ENCODE measurements around the gene TTC34.

The TTC34 gene

GRCh38 chr1:2606881-2607621 lies 194.4 kb downstream of the TTC34 start:
- no peaks in the 10 kb centered on the region for H3K9me3 ChIP-seq (ENCODE audit: insufficient read depth, low read length, severe bottlenecking)

GRCh38 chr1:2606396-2606880 lies 195.1 kb downstream of the TTC34 start:
- ATAC-seq (ENCODE audit: insufficient read depth, low read depth) (no peak), DNase-seq (no peak)
- TF ChIP-seq CTCF (IDR thresholded peaks at IDR 0.05; ENCODE audit: borderline replicate concordance, extremely low read depth, low read length, poor library complexity, severe bottlenecking) (no peak), EZH2 (IDR thresholded peaks at IDR 0.05; ENCODE audit: borderline replicate concordance, low read depth, low read length, severe bottlenecking) (no peak)
- no peak overlapping the region for H3K4me3 ChIP-seq (ENCODE audit: low read depth in 1 of 2, low read length in 2 of 2)
- H3K27me3 ChIP-seq (ENCODE audit: insufficient read depth, low read length, poor library complexity): no peaks in the 10 kb centered on the region
- no peaks in the 10 kb centered on the region for H3K9me3 ChIP-seq (ENCODE audit: insufficient read depth, low read length, severe bottlenecking)
- no peaks in the 10 kb centered on the region for H3K36me3 ChIP-seq (ENCODE audit: insufficient read depth, low read length)
- no peaks in the 10 kb centered on the region for H4K20me1 ChIP-seq (ENCODE audit: insufficient read depth, low read length)
- no peak overlapping the region for H3K4me2 ChIP-seq (ENCODE audit: insufficient read depth, low read length)
- no peaks in the 10 kb centered on the region for H3K79me2 ChIP-seq (ENCODE audit: insufficient read depth, low read length)
- H2AFZ ChIP-seq (ENCODE audit: low read depth, low read length): no peak overlapping the region
- no peak overlapping the region for H3K9ac ChIP-seq (ENCODE audit: low read depth, low read length)
- no peak overlapping the region for H3K27ac ChIP-seq (ENCODE audit: low read length)
- no peaks in the 10 kb centered on the region for H3K4me1 ChIP-seq (ENCODE audit: insufficient read depth, low read length)

More at GRCh38 chr1:2606881-2607621, 194.4 kb downstream of the TTC34 start:
- no peak overlapping the region for H3K27ac ChIP-seq (ENCODE audit: low read length)
- no peaks in the 10 kb centered on the region for H3K27me3 ChIP-seq (ENCODE audit: insufficient read depth, low read length, poor library complexity)
- H3K36me3 ChIP-seq (ENCODE audit: insufficient read depth, low read length): no peaks in the 10 kb centered on the region
- ATAC-seq (ENCODE audit: insufficient read depth, low read depth) (no peak), DNase-seq (no peak)
- H4K20me1 ChIP-seq (ENCODE audit: insufficient read depth, low read length): no peaks in the 10 kb centered on the region
- no peaks in the 10 kb centered on the region for H3K4me1 ChIP-seq (ENCODE audit: insufficient read depth, low read length)
- no peak overlapping the region for H2AFZ ChIP-seq (ENCODE audit: low read depth, low read length)
- TF ChIP-seq EZH2 (IDR thresholded peaks at IDR 0.05; ENCODE audit: borderline replicate concordance, low read depth, low read length, severe bottlenecking) (no peak), CTCF (IDR thresholded peaks at IDR 0.05; ENCODE audit: borderline replicate concordance, extremely low read depth, low read length, poor library complexity, severe bottlenecking) (no peak)
- no peak overlapping the region for H3K4me3 ChIP-seq (ENCODE audit: low read depth in 1 of 2, low read length in 2 of 2)
- no peaks in the 10 kb centered on the region for H3K79me2 ChIP-seq (ENCODE audit: insufficient read depth, low read length)
- no peak overlapping the region for H3K4me2 ChIP-seq (ENCODE audit: insufficient read depth, low read length)
- no peak overlapping the region for H3K9ac ChIP-seq (ENCODE audit: low read depth, low read length)

- DNase-seq (no peak), ATAC-seq (ENCODE audit: insufficient read depth, low read depth) (no peak)
- H3K4me3 ChIP-seq (ENCODE audit: low read depth in 1 of 2, low read length in 2 of 2): no peak overlapping the region
- no peaks in the 10 kb centered on the region for H4K20me1 ChIP-seq (ENCODE audit: insufficient read depth, low read length)
- H2AFZ ChIP-seq (ENCODE audit: low read depth, low read length): no peak overlapping the region
- H3K79me2 ChIP-seq (ENCODE audit: insufficient read depth, low read length): no peaks in the 10 kb centered on the region
- no peak for TF ChIP-seq EZH2 (IDR thresholded peaks at IDR 0.05; ENCODE audit: borderline replicate concordance, low read depth, low read length, severe bottlenecking)
- no peak for TF ChIP-seq CTCF (IDR thresholded peaks at IDR 0.05; ENCODE audit: borderline replicate concordance, extremely low read depth, low read length, poor library complexity, severe bottlenecking)
- H3K27me3 ChIP-seq (ENCODE audit: insufficient read depth, low read length, poor library complexity): no peaks in the 10 kb centered on the region
- no peaks in the 10 kb centered on the region for H3K36me3 ChIP-seq (ENCODE audit: insufficient read depth, low read length)
- H3K9me3 ChIP-seq (ENCODE audit: insufficient read depth, low read length, severe bottlenecking): no peaks in the 10 kb centered on the region
- H3K4me1 ChIP-seq (ENCODE audit: insufficient read depth, low read length): no peaks in the 10 kb centered on the region
- H3K4me2 ChIP-seq (ENCODE audit: insufficient read depth, low read length): no peak overlapping the region
- H3K27ac ChIP-seq (ENCODE audit: low read length): no peak overlapping the region
- H3K9ac ChIP-seq (ENCODE audit: low read depth, low read length): no peak overlapping the region
These were observed 195.7 kb downstream of the TTC34 start for GRCh38 chr1:2605509-2606395.

All from DND-41 (cell line).